HG03064 (cell line): Measurements from ENCODE around the gene FOSL1.

ENCODE experiments used
- ATAC-seq: cut with Tn5 transposase; IDR thresholded peaks from one replicate; pipeline ENCODE4 v1.9.1; 2021; ENCODE audit warnings: low read depth; ENCODE audit not compliant: unreplicated experiment

FOSL1 gene

DNA sequence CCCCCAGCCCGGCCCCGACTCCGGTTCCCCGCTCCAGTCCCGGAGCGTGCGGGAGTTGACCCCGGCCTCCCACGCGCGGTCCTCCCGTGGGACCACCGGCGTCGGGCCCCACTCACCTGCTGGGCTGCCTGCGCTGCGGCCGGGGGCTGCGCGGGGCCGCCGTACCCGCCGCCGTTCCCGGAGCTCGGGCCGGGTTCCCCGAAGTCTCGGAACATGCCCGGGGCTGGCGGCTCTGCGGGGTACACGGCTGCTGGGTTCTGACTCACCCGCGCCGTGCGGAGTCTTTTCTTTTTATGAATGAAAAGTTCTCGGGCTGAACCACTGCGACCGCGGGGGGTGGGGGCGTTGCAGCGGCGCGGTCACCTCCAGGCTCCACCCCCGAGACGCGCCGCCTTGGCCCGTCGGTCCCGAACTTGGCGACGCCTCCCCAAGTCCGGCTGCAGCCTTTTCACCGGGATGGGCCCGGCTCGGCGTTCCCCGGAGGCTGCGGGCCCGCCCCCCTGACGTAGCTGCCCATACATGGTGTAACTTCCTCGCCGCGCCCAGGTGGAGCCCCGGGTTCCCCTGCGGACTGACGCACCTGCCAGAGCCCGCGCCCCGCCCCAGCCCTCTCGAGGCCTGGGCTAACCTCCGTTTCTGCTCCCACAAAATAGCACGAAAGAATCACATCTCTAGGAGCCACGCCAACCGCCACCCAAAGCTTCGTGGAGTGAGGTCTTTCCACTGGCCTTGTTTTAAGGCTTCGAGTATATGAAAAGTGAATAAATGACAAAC lies at the start of gene FOSL1:
FOSL1 (minus strand) TSS at position 264 of the 774 bp plus-strand sequence; CDS start at position 215, 49 bp downstream.
- ATAC-seq: no peak

GRCh38 chr11:65947603-65948125 lies 47.5 kb upstream of the FOSL1 start:
- no peak for ATAC-seq

DNA sequence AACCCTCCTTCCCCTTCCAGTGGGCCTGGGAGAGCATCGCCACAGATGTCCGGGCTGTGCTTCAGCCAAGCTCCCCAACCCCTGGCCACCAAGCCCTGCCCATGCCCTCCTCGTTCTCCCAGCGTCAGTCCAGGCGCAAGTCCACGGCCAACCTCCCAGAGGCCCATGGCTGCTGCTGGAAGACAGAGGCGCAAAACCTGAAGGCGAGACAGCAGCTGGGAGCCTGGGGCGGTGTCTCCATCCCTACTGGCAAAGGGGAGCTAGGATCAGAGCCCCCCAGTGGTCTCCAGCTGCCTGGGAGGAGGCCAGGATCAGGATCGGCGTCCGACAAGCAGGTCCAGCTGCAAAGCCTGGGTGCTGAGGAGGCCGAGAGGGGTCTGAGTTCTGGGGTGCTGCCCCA lies 46.9 kb upstream of the FOSL1 start:
- ATAC-seq: no peak

DNA sequence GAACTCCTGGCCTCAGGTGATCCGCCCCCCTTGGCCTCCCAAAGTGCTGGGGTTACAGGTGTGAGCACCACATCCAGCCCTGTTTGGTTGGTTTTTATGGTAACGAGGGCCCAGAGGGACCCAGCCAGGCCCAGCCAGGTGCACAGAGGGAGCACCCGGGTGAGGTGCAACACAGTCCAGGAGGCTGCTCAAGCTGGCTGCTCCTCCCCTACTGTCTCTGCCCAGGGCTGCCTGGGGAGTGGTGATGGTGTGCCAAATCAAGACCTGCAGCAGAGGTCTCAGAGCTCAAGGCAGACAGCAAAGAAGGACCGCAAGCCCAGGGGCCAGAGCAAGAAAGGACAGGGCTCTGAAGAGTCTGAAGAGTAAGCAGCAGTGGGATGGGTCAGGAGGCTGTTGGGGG lies 46.5 kb upstream of the FOSL1 start:
- ATAC-seq: no peak

DNA sequence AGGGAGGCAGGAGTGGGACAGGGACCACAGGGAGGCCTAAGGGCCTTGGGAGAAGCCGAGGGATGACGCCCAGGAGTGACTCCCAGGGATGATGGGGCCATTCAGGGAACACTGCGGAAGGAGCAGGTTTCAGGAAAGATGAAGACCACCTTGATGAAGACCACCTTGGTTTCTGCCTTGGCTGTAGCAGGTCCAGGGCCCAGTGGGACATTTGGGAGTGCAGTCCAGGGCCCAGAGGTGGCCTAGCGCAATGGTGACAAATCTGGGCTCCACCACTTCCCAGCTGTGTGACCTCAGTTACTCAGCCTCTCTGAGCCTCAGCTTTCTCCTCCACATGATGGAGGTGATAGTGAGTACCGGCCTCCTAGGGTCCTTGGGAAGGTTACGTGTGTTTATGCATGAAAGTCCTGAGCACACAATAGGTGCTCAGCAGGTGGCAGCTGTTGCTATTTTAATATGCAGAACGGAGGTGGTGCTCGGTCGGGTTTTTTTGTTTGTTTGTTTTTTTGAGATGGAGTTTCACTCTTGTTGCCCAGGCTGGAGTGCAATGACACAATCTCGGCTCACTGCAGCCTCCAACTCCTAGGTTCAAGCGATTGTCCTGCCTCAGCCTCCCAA lies 45.9 kb upstream of the FOSL1 start:
- ATAC-seq: no peak

- no peak for ATAC-seq
Measured at GRCh38 chr11:65945430-65945911, 45.3 kb upstream of the FOSL1 start, which contains the start of gene TSGA10IP. Gene TSGA10IP, plus strand, starts transcription at chr11:65945480. Its CDS starts 196 bp downstream, at chr11:65945676.

DNA sequence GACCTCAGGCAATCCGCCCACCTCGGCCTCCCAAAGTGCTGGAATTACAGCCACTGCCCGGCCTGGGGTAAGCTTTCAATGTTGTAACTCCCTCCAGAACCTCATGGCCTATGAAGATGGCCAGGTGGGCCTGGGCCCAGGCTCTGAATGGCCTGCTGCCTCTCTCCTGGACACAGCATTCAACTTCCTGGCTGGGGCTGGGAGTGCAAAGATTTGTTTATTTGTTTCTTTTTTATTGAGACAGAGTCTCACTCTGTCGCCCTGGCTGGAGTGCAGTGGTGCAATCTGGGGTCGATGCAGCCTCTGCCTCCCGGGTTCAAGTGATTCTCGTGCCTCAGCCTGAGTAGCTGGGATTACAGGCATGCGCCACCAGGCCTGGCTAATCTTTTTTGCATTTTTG lies 44.6 kb upstream of the FOSL1 start:
- no peak for ATAC-seq

- no peak for ATAC-seq
Measured at GRCh38 chr11:65944191-65944590, 44.0 kb upstream of the FOSL1 start.

DNA sequence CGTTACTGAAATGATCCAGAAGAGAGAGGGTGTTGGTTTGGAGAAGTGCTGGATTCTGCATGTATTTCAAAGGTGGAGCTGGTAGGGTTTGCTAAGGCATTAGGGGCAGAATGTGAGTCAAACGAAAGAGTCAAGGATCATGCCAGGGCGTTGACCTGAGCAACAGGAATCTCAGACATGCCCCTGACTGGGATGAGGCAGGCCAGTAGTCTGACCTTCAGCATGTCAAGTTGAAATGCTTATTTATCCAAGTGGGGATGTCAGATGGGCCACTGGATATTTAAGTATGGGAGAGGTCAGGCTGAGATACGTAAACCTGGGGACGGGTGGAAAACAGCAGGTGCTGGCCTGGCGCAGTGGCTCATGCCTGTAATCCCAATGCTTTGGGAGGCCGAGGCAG lies 42.3 kb upstream of the FOSL1 start:
- ATAC-seq: no peak

GRCh38 chr11:65941720-65942310 lies 41.6 kb upstream of the FOSL1 start:
- no peak for ATAC-seq

DNA sequence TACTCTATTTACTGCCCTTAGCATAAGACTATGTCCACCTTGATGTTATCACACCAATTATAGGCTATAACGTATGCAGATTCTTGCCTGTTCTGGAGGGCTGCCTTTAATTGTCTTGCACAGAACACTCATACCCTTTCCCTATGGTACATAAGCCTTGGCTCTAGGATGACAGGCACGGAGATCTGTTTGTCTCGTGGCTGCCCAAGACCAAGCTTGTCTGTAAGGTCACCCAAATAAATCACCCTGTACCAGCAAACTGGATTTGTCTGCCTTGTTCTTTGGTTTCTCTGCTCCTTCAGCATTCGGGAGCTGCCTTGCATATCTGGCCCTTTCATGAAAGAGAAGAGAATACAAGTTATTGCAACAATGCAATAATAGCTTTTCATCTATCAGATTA lies 37.6 kb upstream of the FOSL1 start:
- no peak for ATAC-seq

DNA sequence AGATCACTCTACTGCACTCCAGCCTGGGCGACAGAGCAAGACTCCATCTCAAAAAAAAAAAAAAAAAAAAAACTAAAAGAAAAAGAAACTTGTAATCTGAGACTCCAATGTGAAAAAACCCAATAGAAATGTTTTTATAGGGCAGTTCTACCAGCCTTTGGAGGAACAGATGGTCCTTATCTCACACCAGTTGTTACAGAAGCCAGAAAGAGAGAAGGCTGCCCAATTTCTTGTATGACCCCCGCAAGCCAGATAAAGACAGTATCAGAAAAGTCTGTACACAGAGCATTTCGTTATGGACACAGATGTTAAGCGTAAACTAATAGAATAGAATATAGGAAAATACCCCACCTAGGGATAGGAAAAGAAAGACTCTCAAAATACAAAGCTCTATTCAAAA lies 33.8 kb upstream of the FOSL1 start:
- ATAC-seq: no peak

- ATAC-seq: no peak
Measured at GRCh38 chr11:65932558-65932919, 32.4 kb upstream of the FOSL1 start.

GRCh38 chr11:65931773-65932557 lies 31.8 kb upstream of the FOSL1 start:
- ATAC-seq: no peak

DNA sequence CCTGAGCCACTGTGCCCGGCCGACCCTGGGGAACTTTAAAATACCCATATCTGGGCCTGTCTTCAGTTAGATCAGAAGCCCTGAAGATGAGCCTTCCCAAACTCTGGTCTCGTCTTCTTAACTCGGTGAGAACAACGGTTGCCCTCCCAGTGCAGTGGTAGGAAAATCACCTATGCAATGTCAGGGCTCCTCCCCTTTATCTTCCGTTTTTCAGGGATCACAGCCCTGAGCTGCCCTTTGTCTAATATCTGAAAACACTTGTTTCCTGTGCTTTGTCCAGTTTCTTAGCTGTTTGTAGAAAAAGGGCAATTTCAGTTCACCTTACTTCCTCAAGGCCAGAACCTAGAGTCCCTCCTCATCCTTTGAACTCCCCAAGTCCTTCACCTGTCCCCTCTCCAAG lies 28.5 kb upstream of the FOSL1 start:
- ATAC-seq: no peak

GRCh38 chr11:65927904-65928397 lies 27.8 kb upstream of the FOSL1 start:
- no peak for ATAC-seq

- no peak for ATAC-seq
Measured at GRCh38 chr11:65925397-65925796, 25.2 kb upstream of the FOSL1 start.

DNA sequence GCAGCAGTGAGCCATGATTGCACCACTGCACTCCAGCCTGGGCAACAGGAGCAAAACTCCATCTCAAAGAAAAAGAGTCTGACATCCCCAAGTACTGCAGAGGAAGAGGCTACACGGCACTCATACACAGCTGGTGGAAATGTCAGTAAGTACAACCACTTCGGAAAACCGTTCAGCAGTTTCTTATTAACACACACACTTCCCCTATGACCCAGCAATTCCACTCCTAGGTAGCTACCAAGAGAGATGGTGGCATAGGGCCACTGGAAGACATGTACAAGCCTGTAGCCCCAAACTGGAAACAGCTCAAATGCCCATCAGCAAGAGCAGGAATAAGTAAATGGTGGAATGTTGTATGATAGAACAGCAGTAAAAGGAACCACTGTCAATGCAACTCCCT lies 22.4 kb upstream of the FOSL1 start:
- ATAC-seq: no peak

- no peak for ATAC-seq
Measured at GRCh38 chr11:65921876-65922275, 21.7 kb upstream of the FOSL1 start.

DNA sequence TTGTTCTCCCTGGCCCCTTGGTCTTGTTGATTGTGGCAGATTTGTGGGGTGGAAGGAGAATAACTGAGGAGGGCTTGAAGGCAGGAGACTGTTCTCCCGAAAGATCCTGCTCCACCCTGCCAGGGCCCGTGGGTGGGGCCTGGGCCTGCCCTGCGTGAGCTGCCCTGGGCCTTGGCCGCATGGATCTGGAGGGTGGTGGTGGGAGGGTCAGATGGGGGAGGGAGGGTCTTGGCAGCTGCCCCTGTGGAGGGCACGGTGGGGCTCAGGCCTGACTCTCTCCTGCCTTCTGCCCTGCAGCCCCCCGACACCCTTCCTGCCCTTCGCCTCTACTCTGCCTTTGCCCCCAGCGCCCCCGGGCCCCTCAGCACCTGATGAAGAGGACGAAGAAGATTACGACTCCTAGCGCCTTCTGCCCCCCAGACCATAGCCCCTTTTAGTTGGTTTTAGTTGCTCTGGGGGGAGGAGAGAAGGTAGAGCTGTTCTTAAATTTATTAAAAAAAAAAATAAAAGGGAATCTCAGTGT lies 20.9 kb upstream of the FOSL1 start:
- ATAC-seq: no peak
